ENCODE data around the gene TLN1. TPM values are rescaled to one million over a fixed set of nuclear protein-coding genes. Genes with fewer than 3 reads are reported as not detected.

The TLN1 gene
- polyA plus RNA-seq, 3 donors: 46.6 to 251 (median 93.0) TPM

DNA sequence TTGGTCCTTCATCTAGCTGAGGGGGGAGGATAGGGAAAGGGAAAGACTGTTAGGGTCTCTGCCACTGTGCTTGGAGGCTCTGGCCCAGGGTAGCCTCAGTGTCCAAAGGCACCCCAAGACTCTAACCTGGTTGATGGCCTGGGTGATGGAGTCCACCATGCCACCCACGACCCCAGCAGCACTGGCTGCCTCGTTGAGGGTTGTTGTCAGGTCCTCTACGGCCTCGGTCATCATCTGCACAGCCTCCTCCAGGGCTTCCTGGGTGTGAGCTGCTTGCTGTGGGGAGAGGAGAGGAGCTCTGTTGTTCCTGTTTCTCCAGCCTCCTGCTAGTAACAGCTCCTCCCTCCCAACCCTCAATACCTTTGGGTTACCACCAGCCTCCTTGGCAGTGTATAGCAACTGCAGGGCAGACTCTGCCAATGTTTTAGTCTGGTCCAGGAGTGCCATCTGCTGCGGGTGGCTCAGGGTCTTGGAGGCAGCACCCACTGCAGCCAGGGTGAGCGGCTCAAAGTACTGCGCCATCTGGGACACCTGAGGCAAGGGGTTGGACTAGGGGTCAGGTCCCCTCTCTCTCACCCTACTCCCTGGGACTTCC, 26.1 kb downstream of the TLN1 start:
- Mint-ChIP-seq H3K36me3 (peaks cover 0 to 77% of the 10 kb centered on the region in 2 donors), H3K4me1 (no peaks in the 10 kb centered on the region), H3K4me3 (no peak overlapping the region), H3K9me3 (peaks cover 0 to 2% (median 0%) of the 10 kb centered on the region in 7 donors), H3K27ac (peak overlapping the region in 2 of 7 donors; percentile 14 to 50), H3K27me3 (ENCODE audit: low read depth in 3 of 3) (no peaks in the 10 kb centered on the region)
- H3K9me3 ChIP-seq (replicated peaks in 1 of 2; ENCODE audit: control insufficient read depth in 1 of 2, insufficient read depth in 1 of 2, low read length in 2 of 2): no peaks in the 10 kb centered on the region
- no peak overlapping the region for H3K4me3 ChIP-seq (replicated peaks in 1 of 3; ENCODE audit: low read depth in 2 of 3, low read length in 3 of 3)
- no peaks in the 10 kb centered on the region for H3K27me3 ChIP-seq (ENCODE audit: control insufficient read depth in 2 of 2, insufficient read depth in 2 of 2, low read length in 2 of 2)
- H3K36me3 ChIP-seq (replicated peaks in 1 of 2; ENCODE audit: control insufficient read depth in 1 of 2, insufficient read depth in 2 of 2, low read length in 2 of 2): peaks cover 94 to 99% of the 10 kb centered on the region in 2 donors
- TF ChIP-seq, protein P1, sequence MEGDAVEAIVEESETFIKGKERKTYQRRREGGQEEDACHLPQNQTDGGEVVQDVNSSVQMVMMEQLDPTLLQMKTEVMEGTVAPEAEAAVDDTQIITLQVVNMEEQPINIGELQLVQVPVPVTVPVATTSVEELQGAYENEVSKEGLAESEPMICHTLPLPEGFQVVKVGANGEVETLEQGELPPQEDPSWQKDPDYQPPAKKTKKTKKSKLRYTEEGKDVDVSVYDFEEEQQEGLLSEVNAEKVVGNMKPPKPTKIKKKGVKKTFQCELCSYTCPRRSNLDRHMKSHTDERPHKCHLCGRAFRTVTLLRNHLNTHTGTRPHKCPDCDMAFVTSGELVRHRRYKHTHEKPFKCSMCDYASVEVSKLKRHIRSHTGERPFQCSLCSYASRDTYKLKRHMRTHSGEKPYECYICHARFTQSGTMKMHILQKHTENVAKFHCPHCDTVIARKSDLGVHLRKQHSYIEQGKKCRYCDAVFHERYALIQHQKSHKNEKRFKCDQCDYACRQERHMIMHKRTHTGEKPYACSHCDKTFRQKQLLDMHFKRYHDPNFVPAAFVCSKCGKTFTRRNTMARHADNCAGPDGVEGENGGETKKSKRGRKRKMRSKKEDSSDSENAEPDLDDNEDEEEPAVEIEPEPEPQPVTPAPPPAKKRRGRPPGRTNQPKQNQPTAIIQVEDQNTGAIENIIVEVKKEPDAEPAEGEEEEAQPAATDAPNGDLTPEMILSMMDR (IDR thresholded peaks at IDR 0.05): no peak
- no peaks in the 10 kb centered on the region for H3K79me2 ChIP-seq (ENCODE audit: insufficient read depth, low read length)
- no peak overlapping the region for H3K9ac ChIP-seq (ENCODE audit: insufficient read depth, low read length, poor library complexity, severe bottlenecking)
- DNase-seq: no peak
- H3K4me2 ChIP-seq (replicated peaks; ENCODE audit: extremely low read depth, low read length, poor library complexity, severe bottlenecking): no peak overlapping the region
- intact Hi-C loops (cut with micrococcal nuclease): no loop called here
- H3K27ac ChIP-seq (ENCODE audit: low read depth in 1 of 2, low read length in 2 of 2): peak overlapping the region in 1 of 2 donors; percentile 5
- WGBS (ENCODE audit: insufficient coverage): 100% methylated on average over 2 of the region's 7 CpGs
- no peaks in the 10 kb centered on the region for H3K4me1 ChIP-seq (ENCODE audit: control insufficient read depth in 1 of 2, insufficient read depth in 2 of 2, low read length in 2 of 2)
- H2AFZ ChIP-seq (ENCODE audit: insufficient read depth, low read depth, low read length, poor library complexity, severe bottlenecking): no peak overlapping the region
- peaks cover 97% of the 10 kb centered on the region for H4K20me1 ChIP-seq (ENCODE audit: insufficient read depth, low read length)

DNA sequence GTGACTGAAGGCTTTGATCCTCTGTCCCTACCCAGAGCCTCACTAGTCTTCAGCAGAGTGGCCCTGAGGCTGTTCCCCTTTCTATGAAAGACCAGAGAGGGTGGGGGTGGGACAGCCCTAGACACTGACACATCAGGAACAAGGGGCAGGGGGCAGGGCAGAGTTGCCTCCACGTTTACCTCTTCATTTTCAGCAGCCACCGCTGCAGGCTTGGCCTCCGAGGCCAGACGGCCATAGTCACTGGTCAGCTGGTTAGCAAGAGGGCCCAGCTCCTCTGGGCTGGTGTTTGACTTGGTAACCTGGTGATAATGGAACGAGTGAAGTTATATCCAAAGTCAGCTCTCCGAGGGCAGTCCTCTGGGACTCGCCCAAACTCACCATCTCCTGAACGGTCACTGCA, 26.6 kb downstream of the TLN1 start:
- Mint-ChIP-seq H3K36me3 (peaks cover 0 to 71% of the 10 kb centered on the region in 2 donors), H3K27ac (peak overlapping the region in 2 of 7 donors; percentile 14 to 50)
- 95% methylated on average over 8 of the region's 8 CpGs for WGBS (ENCODE audit: insufficient coverage)

More for the DNA sequence above, 26.6 kb downstream of the TLN1 start:
- H3K4me1 Mint-ChIP-seq: no peaks in the 10 kb centered on the region
- Histone ChIP-seq H3K27me3 (ENCODE audit: control insufficient read depth in 2 of 2, insufficient read depth in 2 of 2, low read length in 2 of 2) (no peaks in the 10 kb centered on the region), H3K9ac (ENCODE audit: insufficient read depth, low read length, poor library complexity, severe bottlenecking) (no peak overlapping the region), H3K36me3 (replicated peaks in 1 of 2; ENCODE audit: control insufficient read depth in 1 of 2, insufficient read depth in 2 of 2, low read length in 2 of 2) (peaks cover 94 to 99% of the 10 kb centered on the region in 2 donors), H2AFZ (ENCODE audit: insufficient read depth, low read depth, low read length, poor library complexity, severe bottlenecking) (no peak overlapping the region), H3K79me2 (ENCODE audit: insufficient read depth, low read length) (no peaks in the 10 kb centered on the region), H3K27ac (ENCODE audit: low read depth in 1 of 2, low read length in 2 of 2) (peak overlapping the region in 1 of 2 donors; percentile 5), H3K4me1 (ENCODE audit: control insufficient read depth in 1 of 2, insufficient read depth in 2 of 2, low read length in 2 of 2) (no peaks in the 10 kb centered on the region), H3K9me3 (replicated peaks in 1 of 2; ENCODE audit: control insufficient read depth in 1 of 2, insufficient read depth in 1 of 2, low read length in 2 of 2) (no peaks in the 10 kb centered on the region), H3K4me2 (replicated peaks; ENCODE audit: extremely low read depth, low read length, poor library complexity, severe bottlenecking) (no peak overlapping the region), H3K4me3 (replicated peaks in 1 of 3; ENCODE audit: low read depth in 2 of 3, low read length in 3 of 3) (no peak overlapping the region), H4K20me1 (ENCODE audit: insufficient read depth, low read length) (peaks cover 97% of the 10 kb centered on the region)
- TF ChIP-seq, protein P1 (IDR thresholded peaks at IDR 0.05): no peak
- intact Hi-C loops (cut with micrococcal nuclease): no loop called here
- no peak for DNase-seq
- peaks cover 0 to 2% (median 0%) of the 10 kb centered on the region in 7 donors for H3K9me3 Mint-ChIP-seq
- no peak overlapping the region for H3K4me3 Mint-ChIP-seq
- no peaks in the 10 kb centered on the region for H3K27me3 Mint-ChIP-seq (ENCODE audit: low read depth in 3 of 3)

Measured in CD14-positive monocyte (primary cell).